ENCODE measurements around the gene MB21D2.
"Not testable (repeated sequence)": the region's sequence is repeated elsewhere in the genome, so short reads cannot be mapped to it uniquely, and the experiment has no call there.

MB21D2 gene

DNA sequence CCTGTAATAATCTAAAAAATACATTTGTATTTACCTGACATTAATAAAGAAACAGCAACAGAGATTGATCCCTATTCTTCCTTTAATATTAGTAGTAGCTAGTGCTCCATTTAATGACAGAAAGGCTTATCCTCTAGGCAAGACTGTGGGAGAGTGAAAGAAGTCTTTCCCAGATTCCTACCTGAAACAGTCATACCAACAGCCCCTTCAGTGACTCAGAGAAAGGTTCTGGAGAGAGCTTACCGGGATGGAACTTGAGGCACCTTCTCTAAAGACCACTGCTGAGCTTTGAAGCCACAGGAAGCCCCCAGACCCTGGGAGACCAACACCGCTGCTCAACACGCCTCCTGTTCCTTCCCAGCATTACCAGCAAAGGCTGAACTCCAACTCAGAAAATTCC is 123.4 kb downstream of the MB21D2 start:
- DNase-seq, result no peak

DNA sequence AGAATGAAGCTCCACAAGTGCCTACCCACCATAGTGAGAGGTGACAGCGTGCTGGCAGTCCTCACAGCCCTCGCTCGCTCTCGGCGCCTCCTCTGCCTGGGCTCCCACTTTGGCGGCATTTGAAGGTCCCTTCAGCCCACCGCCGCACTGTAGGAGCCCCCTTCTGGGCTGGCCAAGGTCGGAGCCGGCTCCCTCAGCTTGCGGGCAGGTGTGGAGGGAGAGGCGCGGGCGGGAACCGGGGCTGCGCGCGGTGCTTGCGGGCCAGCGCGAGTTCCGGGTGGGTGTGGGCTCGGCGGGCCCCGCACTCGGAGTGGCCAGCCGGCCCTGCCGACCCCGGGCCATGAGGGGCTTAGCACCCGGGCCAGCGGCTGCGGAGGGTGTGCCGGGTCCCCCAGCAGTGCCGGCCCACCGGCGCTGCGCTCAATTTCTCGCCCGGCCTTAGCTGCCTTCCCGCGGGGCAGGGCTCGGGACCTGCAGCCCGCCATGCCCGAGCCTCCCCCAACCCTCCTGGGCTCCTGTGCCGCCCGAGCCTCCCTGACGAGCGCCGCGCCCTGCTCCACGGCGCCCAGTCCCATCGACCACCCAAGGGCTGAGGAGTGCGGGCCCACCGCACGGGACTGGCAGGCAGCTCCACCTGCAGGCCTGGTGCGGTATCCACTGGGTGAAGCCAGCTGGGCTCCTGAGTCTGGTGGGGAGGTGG is 128.7 kb downstream of the MB21D2 start:
- DNase-seq, result not testable (repeated sequence)

DNA sequence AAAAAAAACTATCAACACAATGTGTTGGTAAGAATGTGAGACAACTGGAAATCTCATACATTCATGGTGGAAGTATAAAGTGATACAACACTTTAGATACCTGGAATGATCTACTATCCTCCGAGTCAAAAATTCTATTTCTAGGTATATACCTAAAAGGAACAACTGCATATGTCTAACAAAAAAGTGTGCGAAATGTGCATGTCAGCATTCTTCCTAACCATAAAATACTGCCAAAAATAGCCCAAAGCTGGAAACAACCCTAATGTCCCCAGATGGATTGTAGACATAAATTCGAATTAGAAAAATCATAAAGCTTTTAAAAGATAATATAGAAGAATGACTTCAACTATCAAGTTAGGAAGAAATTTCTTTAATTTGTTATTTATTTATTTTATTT is 139.1 kb downstream of the MB21D2 start:
- DNase-seq, result no peak

DNA sequence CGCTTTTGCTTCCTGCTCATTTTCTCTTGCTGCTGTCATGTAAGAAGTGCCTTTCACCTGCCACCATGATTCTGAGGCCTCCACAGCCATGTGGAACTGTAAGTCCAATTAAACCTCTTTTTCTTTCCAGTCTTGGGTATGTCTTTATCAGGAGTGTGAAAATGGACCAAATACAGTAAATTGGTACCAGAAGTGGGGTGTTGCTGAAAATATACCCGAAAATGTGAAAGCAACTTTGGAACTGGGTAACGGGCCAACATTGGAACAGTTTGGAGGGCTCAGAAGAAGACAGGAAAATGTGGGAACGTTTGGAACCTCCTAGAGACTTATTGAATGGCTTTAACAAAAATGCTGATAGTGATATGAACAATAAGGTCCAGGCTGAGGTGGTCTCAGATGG is 143.3 kb downstream of the MB21D2 start:
- DNase-seq, result not testable (repeated sequence)

DNA sequence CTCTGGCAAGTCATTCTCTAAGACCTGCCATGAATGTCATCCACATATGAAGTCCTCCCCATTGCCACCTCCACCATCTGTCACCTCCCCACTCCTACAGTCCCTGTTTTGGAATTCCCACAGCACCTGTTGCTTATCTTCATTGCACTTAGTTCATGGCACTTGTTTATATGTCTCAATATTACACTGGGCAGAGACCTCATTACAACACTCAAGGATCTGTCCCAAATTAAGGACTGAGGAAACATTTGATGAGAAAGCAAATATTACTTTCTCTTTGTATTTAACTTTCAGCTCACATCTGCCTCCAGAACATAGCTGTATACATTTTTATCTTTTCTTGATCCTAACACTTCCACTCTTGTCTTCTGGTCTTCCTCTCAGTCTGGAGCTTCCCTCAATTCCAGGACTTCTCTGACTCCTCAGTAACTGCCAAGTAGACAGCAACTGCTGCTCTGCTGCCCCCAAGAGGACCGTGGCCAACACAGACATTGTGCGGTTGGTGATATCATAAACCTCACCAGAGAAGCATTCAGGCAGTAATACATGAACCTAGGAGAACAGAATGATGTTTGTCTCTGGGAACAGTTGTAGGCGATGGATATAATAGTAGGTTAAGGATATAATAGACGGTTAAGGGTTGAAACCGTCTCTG is 145.3 kb downstream of the MB21D2 start:
- DNase-seq, result no peak

DNA sequence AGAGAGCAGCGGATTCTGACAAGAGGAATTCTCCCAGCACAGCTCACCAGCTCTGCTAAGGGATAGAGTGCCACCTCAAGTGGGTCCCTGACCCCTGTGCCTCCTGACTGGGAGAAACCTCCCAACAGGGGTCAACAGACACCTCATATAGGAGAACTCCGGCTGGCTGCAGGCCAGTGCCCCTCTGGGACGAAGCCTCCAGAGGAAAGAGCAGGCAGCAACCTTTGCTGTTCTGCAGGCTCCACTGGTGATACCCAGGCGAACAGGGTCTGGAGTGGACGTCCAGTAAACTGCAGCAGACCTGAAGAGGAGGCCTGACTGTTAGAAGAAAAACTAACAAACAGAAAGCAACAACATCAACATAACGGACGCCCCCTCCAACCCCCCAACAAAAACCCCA is 159.0 kb downstream of the MB21D2 start:
- no peak for DNase-seq

DNA sequence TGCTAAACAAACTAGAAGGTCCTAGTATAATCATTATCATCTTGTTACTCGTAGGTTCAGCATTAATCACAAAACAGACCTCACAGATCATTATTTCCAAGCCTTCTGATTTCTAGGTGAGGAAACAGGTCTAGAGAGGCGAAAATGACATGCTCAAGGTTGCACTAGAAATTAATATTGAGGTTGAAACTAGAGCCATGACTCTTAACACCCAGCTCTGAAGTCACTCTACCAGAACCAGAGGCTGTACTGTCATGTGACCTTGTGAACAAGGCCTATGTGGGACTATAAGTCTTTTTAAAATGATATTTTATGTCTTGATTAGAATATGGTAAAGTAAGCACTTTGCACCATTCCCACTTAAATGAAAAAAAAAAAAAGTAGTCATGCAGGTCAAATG is 166.5 kb downstream of the MB21D2 start:
- no peak for DNase-seq

DNA sequence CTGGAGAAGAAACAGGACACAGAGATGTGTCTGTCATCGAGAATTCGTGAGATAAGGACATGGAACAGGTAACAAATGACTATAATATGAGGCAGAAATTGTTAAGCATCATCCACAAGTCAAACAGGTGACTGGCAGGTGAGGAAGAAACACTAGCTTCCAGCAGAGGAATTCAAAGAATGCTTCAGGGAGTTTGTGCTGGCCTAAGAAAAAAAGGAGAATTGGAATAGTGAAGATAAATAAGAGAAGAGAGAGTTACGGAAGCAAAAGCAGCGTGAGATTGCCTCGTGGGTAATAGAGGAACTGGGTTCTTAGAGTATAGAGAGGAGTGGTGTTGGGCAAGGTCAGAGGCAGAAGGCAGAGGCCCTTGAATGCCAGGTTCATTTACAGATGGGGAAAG is 167.5 kb downstream of the MB21D2 start:
- no peak for DNase-seq

DNA sequence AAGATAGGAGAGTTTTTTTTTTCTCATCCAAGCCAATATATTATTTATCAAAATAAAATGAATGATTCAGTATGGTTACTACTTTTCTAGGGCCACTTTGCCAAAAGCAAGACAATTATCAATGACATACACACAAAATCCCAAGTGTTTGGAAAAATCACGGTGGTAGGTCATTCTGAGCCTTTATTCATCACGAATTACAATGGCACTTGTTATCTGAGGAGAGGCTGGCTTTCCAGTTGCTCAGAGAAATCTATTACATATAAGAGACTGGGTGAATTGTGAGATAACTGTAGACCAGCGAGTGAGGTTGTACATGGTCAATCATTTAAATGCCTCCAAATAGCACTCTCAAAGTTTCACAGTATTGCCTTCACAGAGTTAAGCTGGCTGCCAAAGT is 169.9 kb downstream of the MB21D2 start:
- no peak for DNase-seq

DNA sequence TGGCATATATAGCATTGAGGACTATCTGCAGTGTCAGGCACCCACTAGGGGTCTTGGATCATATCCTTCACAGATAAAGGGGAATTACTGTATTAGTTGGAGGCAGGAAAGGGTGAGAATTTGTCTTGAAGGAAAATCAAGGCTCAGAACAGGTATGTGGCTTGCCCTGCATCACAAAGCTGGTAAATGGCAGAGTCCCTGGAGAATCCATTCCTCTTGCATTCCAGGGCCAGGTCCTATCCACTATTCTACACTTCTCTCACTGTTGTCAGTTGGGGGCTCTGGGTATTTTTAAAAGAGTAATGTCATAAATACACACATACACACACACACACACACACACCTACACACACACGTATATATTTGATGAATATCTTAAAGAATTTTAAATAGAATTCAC is 170.5 kb downstream of the MB21D2 start:
- no peak for DNase-seq

Measured in CD4-positive, alpha-beta T cell treated with Interleukin-17A for 1 hour (primary cell).